Measurements from ENCODE around the gene BUB1B. TPM values are rescaled to one million over a fixed set of nuclear protein-coding genes. Genes with fewer than 3 reads are reported as not detected.
A peak's percentile ranks its signal among the peaks of the same experiment; 100 is the strongest.

Gene BUB1B
- total RNA-seq, 1 experiment from 2014 or later = 83.2 TPM

DNA sequence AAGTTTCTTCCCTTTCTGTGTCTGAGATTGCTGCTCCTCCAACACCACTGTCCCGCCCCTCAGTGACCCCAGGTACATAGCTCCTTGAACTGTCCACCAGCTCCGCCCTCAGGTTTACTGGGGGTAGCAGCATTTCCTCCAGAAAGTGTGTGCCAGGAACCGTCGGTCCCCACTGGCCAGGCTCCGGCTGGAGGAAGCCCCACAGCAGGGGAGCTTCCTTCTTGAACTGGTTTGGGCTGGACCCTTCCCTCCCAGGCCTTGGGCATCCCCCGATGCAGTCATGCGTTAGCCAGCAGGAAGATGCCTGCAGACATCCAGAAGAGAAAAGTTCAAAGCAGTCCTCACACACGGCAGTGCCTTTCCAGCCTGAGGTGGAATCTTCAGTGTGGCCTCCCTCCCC is 97.7 kb downstream of the BUB1B start:
- H3K4me3 Mint-ChIP-seq = peak overlapping the region in 1 of 2 experiments; percentile 32; a peak in 1 of 5 replicates
- no peak overlapping the region for H3K9ac ChIP-seq (ENCODE audit: extremely low read depth, insufficient read length, low read length)

More for the DNA sequence above, 97.7 kb downstream of the BUB1B start:
- TF ChIP-seq, protein P1, sequence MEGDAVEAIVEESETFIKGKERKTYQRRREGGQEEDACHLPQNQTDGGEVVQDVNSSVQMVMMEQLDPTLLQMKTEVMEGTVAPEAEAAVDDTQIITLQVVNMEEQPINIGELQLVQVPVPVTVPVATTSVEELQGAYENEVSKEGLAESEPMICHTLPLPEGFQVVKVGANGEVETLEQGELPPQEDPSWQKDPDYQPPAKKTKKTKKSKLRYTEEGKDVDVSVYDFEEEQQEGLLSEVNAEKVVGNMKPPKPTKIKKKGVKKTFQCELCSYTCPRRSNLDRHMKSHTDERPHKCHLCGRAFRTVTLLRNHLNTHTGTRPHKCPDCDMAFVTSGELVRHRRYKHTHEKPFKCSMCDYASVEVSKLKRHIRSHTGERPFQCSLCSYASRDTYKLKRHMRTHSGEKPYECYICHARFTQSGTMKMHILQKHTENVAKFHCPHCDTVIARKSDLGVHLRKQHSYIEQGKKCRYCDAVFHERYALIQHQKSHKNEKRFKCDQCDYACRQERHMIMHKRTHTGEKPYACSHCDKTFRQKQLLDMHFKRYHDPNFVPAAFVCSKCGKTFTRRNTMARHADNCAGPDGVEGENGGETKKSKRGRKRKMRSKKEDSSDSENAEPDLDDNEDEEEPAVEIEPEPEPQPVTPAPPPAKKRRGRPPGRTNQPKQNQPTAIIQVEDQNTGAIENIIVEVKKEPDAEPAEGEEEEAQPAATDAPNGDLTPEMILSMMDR (conservative IDR thresholded peaks at IDR 0.05) = peak; percentile 19; the same call in 1 of the 3 replicates
- H3K4ac ChIP-seq (ENCODE audit: low read depth, low read length) = no peak overlapping the region
- H2BK15ac ChIP-seq (ENCODE audit: low read depth, low read length) = no peak overlapping the region
- Mint-ChIP-seq H3K27me3 (ENCODE audit: low read depth) (peaks cover 13% of the 10 kb centered on the region), H3K27ac (0 out of 7 replicates have a peak overlapping the region, but pooled peaks of 1 of the 3 experiments have one; percentile 12), H3K9me3 (no peaks in the 10 kb centered on the region; a peak in 1 of 5 replicates), H3K36me3 (ENCODE audit: insufficient read depth in 1 of 3, low read depth in 3 of 3) (peaks cover 0 to 3% (median 2%) of the 10 kb centered on the region in 3 experiments; a peak in 2 of 7 replicates), H3K4me1 (peaks cover 17 to 19% of the 10 kb centered on the region in 2 experiments)
- no peaks in the 10 kb centered on the region for H4K20me1 ChIP-seq (ENCODE audit: control insufficient read depth, insufficient read depth, insufficient read length)
- no peak overlapping the region for H3T11ph ChIP-seq (ENCODE audit: low read length)
- peak; percentile 66 for DNase-seq
- no peak overlapping the region for H2BK120ac ChIP-seq (ENCODE audit: low read depth, low read length, poor library complexity, severe bottlenecking)
- H4K91ac ChIP-seq (ENCODE audit: insufficient read length, low read depth, low read length) = no peak overlapping the region
- H3K56ac ChIP-seq (ENCODE audit: insufficient read length, low read depth, low read length) = no peak overlapping the region
- H3K27me3 ChIP-seq (ENCODE audit: insufficient read depth, low read length) = peaks cover 4% of the 10 kb centered on the region; the same call in 1 of the 2 replicates
- no peak overlapping the region for H4K5ac ChIP-seq (ENCODE audit: insufficient read length, low read depth, low read length)
- H2BK20ac ChIP-seq (ENCODE audit: low read depth, low read length, poor library complexity, severe bottlenecking) = no peak overlapping the region
- WGBS (ENCODE audit: extremely low coverage, insufficient read length, low lambda C conversion rate) = no CpG with 5 or more reads among the region's 8 CpGs
- H2AFZ ChIP-seq (ENCODE audit: low read length) = no peak overlapping the region
- no peaks in the 10 kb centered on the region for H3K9me3 ChIP-seq (ENCODE audit: control insufficient read depth, low read depth, low read length)
- no peak overlapping the region for H2AK5ac ChIP-seq (ENCODE audit: insufficient read length, low read length)
- H4K8ac ChIP-seq (replicated peaks; ENCODE audit: insufficient read length, low read depth, low read length) = no peak overlapping the region
- H3K27ac ChIP-seq (ENCODE audit: insufficient read length, low read depth, low read length) = no peak overlapping the region
- H2BK12ac ChIP-seq (ENCODE audit: insufficient read length, low read depth, low read length) = no peak overlapping the region
- no peak overlapping the region for H3K18ac ChIP-seq (ENCODE audit: insufficient read length, low read depth, low read length)
- no peaks in the 10 kb centered on the region for H3K79me1 ChIP-seq (ENCODE audit: insufficient read depth, low read depth, low read length, poor library complexity, severe bottlenecking)
- no peak overlapping the region for H3K23ac ChIP-seq (ENCODE audit: insufficient read length, low read depth, low read length)
- peaks cover 4% of the 10 kb centered on the region; the same call in 1 of the 2 replicates for H3K4me1 ChIP-seq (ENCODE audit: insufficient read depth, low read length)
- no peak overlapping the region for H3K14ac ChIP-seq (ENCODE audit: insufficient read depth, low read length)
- no peaks in the 10 kb centered on the region for H3K79me2 ChIP-seq (ENCODE audit: insufficient read depth, low read length)
- H3K23me2 ChIP-seq (ENCODE audit: insufficient read length, low read depth, low read length, poor library complexity, severe bottlenecking) = no peaks in the 10 kb centered on the region
- no peak overlapping the region for H3K4me2 ChIP-seq (ENCODE audit: insufficient read depth, insufficient read length, low read length)
- no peak overlapping the region for H2BK5ac ChIP-seq (ENCODE audit: insufficient read length, low read length)

Measured in H9 (cell line).